Upper lobe of left lung (tissue), 6 donors: ENCODE measurements around the gene CFAP251. TPM values are rescaled to one million over a fixed set of nuclear protein-coding genes. Genes with fewer than 3 reads are reported as not detected.
A peak's percentile ranks its signal among the peaks of the same experiment; 100 is the strongest.
"Not testable (repeated sequence)": the region's sequence is repeated elsewhere in the genome, so short reads cannot be mapped to it uniquely, and the experiment has no call there.

Experiments used
- ATAC-seq, 2 donors: fragments of 200-7000 bp; cut with Tn5 transposase; one replicate each; pipeline ENCODE4 v1.9.1; 2022; ENCODE audit warnings: mild to moderate bottlenecking in 2 of 2, moderate library complexity in 2 of 2; ENCODE audit not compliant: low FRiP score in 2 of 2
- DNase-seq, 2 donors: peaks; one replicate each; pipeline ENCODE4 v3.0.0-alpha.2; 2019 to 2020
- H3K27ac ChIP-seq, 4 donors: fragments of 200-600 bp; sonication (generic); one replicate each; pipeline ENCODE4 v1.5.1; 2016 to 2019
- H3K27me3 ChIP-seq, 4 donors: fragments of 200-600 bp; sonication (generic); one replicate each; pipeline ENCODE4 v1.5.1; 2017 to 2019
- H3K36me3 ChIP-seq, 4 donors: fragments of 200-600 bp; sonication (generic); one replicate each; pipeline ENCODE4 v1.5.1; 2016 to 2019
- H3K4me1 ChIP-seq, 4 donors: fragments of 200-600 bp; sonication (generic); one replicate each; pipeline ENCODE4 v1.5.1; 2018 to 2019
- H3K4me3 ChIP-seq, 4 donors: fragments of 200-600 bp; sonication (generic); one replicate each; pipeline ENCODE4 v1.5.1; 2017 to 2019; ENCODE audit warnings: mild to moderate bottlenecking in 2 of 4, moderate library complexity in 1 of 4
- H3K9me3 ChIP-seq, 4 donors: fragments of 200-600 bp; sonication (generic); one replicate each; pipeline ENCODE4 v1.5.1; 2018 to 2019
- CTCF ChIP-seq, 6 experiments: fragments of 450-650 bp in 4 of 6; fragments of 200-600 bp in 2 of 6; sonication (generic) in 2 of 6; IDR thresholded peaks; one replicate each; pipeline ENCODE4 v1.5.1; 2016 to 2019; ENCODE audit warnings: antibody characterized with exemption in 6 of 6
- EP300 ChIP-seq, 4 donors: sonication (generic); formaldehyde crosslinking; IDR thresholded peaks; one replicate each; pipeline ENCODE4 v1.5.1; 2017; ENCODE audit warnings: antibody characterized with exemption in 4 of 4, control low read depth in 2 of 4
- POLR2A ChIP-seq, 4 donors: fragments of 450-650 bp; IDR thresholded peaks; one replicate each; pipeline ENCODE4 v1.5.1; 2016 to 2017; ENCODE audit warnings: antibody characterized with exemption in 4 of 4, mild to moderate bottlenecking in 2 of 4
- POLR2AphosphoS5 ChIP-seq, 2 donors: sonication (generic); formaldehyde crosslinking; IDR thresholded peaks; one replicate each; pipeline ENCODE4 v1.5.1; 2017; ENCODE audit warnings: antibody characterized with exemption in 2 of 2
- WGBS, 2 donors: methylation state at CpG; one replicate each; pipeline ENCODE4 v1.1.5; 2017 to 2018; 5-methylcytosine and 5-hydroxymethylcytosine counted together
- total RNA-seq, 6 donors: library from RNA; depleted of rRNA in 4 of 6; stranded (reverse); fragments of >200 nt in 4 of 6; gene quantifications; one replicate each; pipeline versions ENCODE4 v1.1.0 to v1.2.1, GENCODE V29; 2016 to 2021
- donor health status: DM: no; HTN: no; CAD: no; lungs with moderate emphysema.
- donor health status: DM: no; HTN: yes; CAD: no; lungs with severe emphysema.

Gene CFAP251
- total RNA-seq, 6 donors from 2014 or later: 3.1 to 65.1 (median 12.7) TPM

- peak within 1 kb of the TSS; percentile 60 to 76 (median 72) for H3K4me3 ChIP-seq
- H3K9me3 ChIP-seq: no peaks in the 10 kb centered on the region
- DNase-seq: peak; percentile 98
- no peaks in the 10 kb centered on the region for H3K27me3 ChIP-seq
- TF ChIP-seq CTCF (IDR thresholded peaks at IDR 0.05) (peak in 5 of 6 experiments; percentile 32 to 66 (median 59)), POLR2A (IDR thresholded peaks at IDR 0.05) (peak in 3 of 4 donors; percentile 28 to 87 (median 82)), EP300 (IDR thresholded peaks at IDR 0.05) (peak in 1 of 4 donors; percentile 76), POLR2AphosphoS5 (IDR thresholded peaks at IDR 0.05) (peak; percentile 89 to 94)
- peaks cover 0 to 9% (median 2%) of the 10 kb centered on the region in 4 donors for H3K36me3 ChIP-seq
- peaks cover 20 to 35% (median 24%) of the 10 kb centered on the region in 4 donors for H3K4me1 ChIP-seq
- H3K27ac ChIP-seq: peak within 1 kb of the TSS; percentile 91 to 96 (median 94)
- 0 to 1% methylated on average over 19 to 41 of the region's 67 CpGs for WGBS, 2 donors
- peak; percentile 99 to 100 for ATAC-seq
These were observed 29.7 kb upstream of the CFAP251 start, which contains the start of gene PSMD9 for GRCh38 chr12:121888478-121889273. TSS of gene PSMD9 (plus strand) at chr12:121888790. CDS start at chr12:121888857, 67 bp downstream.

GRCh38 chr12:121889274-121889624, 29.1 kb upstream of the CFAP251 start:
- Histone ChIP-seq H3K9me3 (no peaks in the 10 kb centered on the region), H3K27ac (peak overlapping the region; percentile 91 to 96 (median 94)), H3K4me3 (peak overlapping the region; percentile 60 to 76 (median 72)), H3K4me1 (peaks cover 20 to 40% (median 26%) of the 10 kb centered on the region in 4 donors), H3K27me3 (no peaks in the 10 kb centered on the region), H3K36me3 (peaks cover 0 to 10% (median 2%) of the 10 kb centered on the region in 4 donors)
- no peak for DNase-seq
- no peak for ATAC-seq
- 0 to 3% methylated on average over 7 of the region's 7 CpGs for WGBS, 2 donors
- TF ChIP-seq POLR2A (IDR thresholded peaks at IDR 0.05) (no peak), POLR2AphosphoS5 (IDR thresholded peaks at IDR 0.05) (no peak), EP300 (IDR thresholded peaks at IDR 0.05) (no peak), CTCF (IDR thresholded peaks at IDR 0.05) (no peak)

GRCh38 chr12:121889661-121890060, 28.7 kb upstream of the CFAP251 start:
- H3K27me3 ChIP-seq, DNase-seq, H3K9me3 ChIP-seq, ATAC-seq: not testable (repeated sequence)
- H3K4me1 ChIP-seq: peaks cover 20 to 40% (median 27%) of the 10 kb centered on the region in 4 donors
- WGBS, 2 donors: 36 to 44% methylated on average over 6 of the region's 6 CpGs
- H3K4me3 ChIP-seq: peak overlapping the region; percentile 60 to 76 (median 72)
- H3K36me3 ChIP-seq: peaks cover 0 to 15% (median 4%) of the 10 kb centered on the region in 4 donors
- H3K27ac ChIP-seq: peak overlapping the region in 3 of 4 donors; percentile 94 to 96 (median 94)

GRCh38 chr12:121892673-121893561, 25.5 kb upstream of the CFAP251 start:
- DNase-seq (no peak), ATAC-seq (no peak)
- TF ChIP-seq POLR2A (IDR thresholded peaks at IDR 0.05) (no peak), EP300 (IDR thresholded peaks at IDR 0.05) (no peak), CTCF (IDR thresholded peaks at IDR 0.05) (no peak), POLR2AphosphoS5 (IDR thresholded peaks at IDR 0.05) (no peak)
- Histone ChIP-seq H3K4me1 (peaks cover 18 to 39% (median 26%) of the 10 kb centered on the region in 4 donors), H3K27ac (no peak overlapping the region), H3K4me3 (no peak overlapping the region), H3K9me3 (no peaks in the 10 kb centered on the region), H3K36me3 (peaks cover 5 to 47% (median 23%) of the 10 kb centered on the region in 4 donors), H3K27me3 (no peaks in the 10 kb centered on the region)
- 90 to 91% methylated on average over 13 of the region's 13 CpGs for WGBS, 2 donors
